Astrocyte (in vitro differentiated cells and primary cell): Measurements from ENCODE around the gene ABHD3.

ENCODE experiments used
- EZH2 ChIP-seq: IDR thresholded peaks from 2 replicates; pipeline ENCODE4 v1.6.1; 2012; ENCODE audit warnings: mild to moderate bottlenecking, low read length, inconsistent platforms; ENCODE audit not compliant: insufficient read depth
- TF ChIP-seq, protein P1 (sequence below): IDR thresholded peaks from 2 replicates; pipeline ENCODE4 v1.5.1; 2011; ENCODE audit warnings: low read depth, mild to moderate bottlenecking, inconsistent platforms, low read length, moderate library complexity; ENCODE audit not compliant: insufficient read depth

DNA sequence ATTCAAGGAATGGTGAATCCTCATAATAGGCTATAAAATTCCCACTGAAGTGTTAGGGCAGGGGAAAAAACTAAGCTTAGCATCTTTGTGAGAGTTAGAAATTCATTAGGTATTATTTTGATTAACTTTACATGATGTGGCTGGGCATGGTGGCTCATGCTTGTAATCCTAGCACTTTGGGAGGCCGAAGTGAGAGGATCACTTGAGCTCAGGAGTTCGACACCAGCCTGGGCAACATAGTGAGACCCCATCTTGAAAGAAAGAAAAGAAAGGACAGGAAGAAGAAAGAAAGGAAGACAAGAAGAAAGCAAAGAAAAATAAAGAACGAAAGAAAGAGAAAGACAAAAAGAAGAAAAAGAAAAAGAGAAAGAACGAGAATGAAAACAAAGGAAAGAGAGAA lies 52.5 kb downstream of the ABHD3 start:
- TF ChIP-seq, protein P1, sequence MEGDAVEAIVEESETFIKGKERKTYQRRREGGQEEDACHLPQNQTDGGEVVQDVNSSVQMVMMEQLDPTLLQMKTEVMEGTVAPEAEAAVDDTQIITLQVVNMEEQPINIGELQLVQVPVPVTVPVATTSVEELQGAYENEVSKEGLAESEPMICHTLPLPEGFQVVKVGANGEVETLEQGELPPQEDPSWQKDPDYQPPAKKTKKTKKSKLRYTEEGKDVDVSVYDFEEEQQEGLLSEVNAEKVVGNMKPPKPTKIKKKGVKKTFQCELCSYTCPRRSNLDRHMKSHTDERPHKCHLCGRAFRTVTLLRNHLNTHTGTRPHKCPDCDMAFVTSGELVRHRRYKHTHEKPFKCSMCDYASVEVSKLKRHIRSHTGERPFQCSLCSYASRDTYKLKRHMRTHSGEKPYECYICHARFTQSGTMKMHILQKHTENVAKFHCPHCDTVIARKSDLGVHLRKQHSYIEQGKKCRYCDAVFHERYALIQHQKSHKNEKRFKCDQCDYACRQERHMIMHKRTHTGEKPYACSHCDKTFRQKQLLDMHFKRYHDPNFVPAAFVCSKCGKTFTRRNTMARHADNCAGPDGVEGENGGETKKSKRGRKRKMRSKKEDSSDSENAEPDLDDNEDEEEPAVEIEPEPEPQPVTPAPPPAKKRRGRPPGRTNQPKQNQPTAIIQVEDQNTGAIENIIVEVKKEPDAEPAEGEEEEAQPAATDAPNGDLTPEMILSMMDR = no peak
- no peak for TF ChIP-seq EZH2
